ENCODE results near the gene IVD.

Gene IVD

GRCh38 chr15:40445421-40445922 lies 39.9 kb downstream of the IVD start:
- Mint-ChIP-seq H3K9me3 (no peaks in the 10 kb centered on the region), H3K36me3 (ENCODE audit: low read depth) (no peaks in the 10 kb centered on the region), H3K27me3 (ENCODE audit: low read depth) (peaks cover 11% of the 10 kb centered on the region), H3K27ac (peak overlapping the region; percentile 4 to 64 (median 21)), H3K4me1 (peaks cover 35% of the 10 kb centered on the region), H3K4me3 (peak overlapping the region; percentile 57 to 67 (median 63))
- TF ChIP-seq CTCF (IDR thresholded peaks at IDR 0.05; ENCODE audit: unreplicated experiment in 3 of 3), result no peak

- Mint-ChIP-seq H3K36me3 (ENCODE audit: low read depth) (no peaks in the 10 kb centered on the region), H3K4me1 (peaks cover 37% of the 10 kb centered on the region), H3K9me3 (no peaks in the 10 kb centered on the region), H3K27me3 (ENCODE audit: low read depth) (peaks cover 11% of the 10 kb centered on the region), H3K27ac (no peak overlapping the region), H3K4me3 (no peak overlapping the region)
- TF ChIP-seq CTCF (IDR thresholded peaks at IDR 0.05; ENCODE audit: unreplicated experiment in 3 of 3), result no peak
Observed at GRCh38 chr15:40446144-40446543, 40.5 kb downstream of the IVD start.

- Mint-ChIP-seq H3K27me3 (ENCODE audit: low read depth) (no peaks in the 10 kb centered on the region), H3K4me3 (no peak overlapping the region), H3K27ac (no peak overlapping the region), H3K4me1 (peaks cover 30% of the 10 kb centered on the region), H3K36me3 (ENCODE audit: low read depth) (no peaks in the 10 kb centered on the region), H3K9me3 (no peaks in the 10 kb centered on the region)
- no peak for TF ChIP-seq CTCF (IDR thresholded peaks at IDR 0.05; ENCODE audit: unreplicated experiment in 3 of 3)
Observed at GRCh38 chr15:40448354-40448753, 42.8 kb downstream of the IVD start.

GRCh38 chr15:40449275-40449674 lies 43.7 kb downstream of the IVD start:
- no peak for TF ChIP-seq CTCF (IDR thresholded peaks at IDR 0.05; ENCODE audit: unreplicated experiment in 3 of 3)
- Mint-ChIP-seq H3K36me3 (ENCODE audit: low read depth) (no peaks in the 10 kb centered on the region), H3K9me3 (no peaks in the 10 kb centered on the region), H3K4me3 (no peak overlapping the region), H3K27ac (no peak overlapping the region), H3K4me1 (peaks cover 21% of the 10 kb centered on the region), H3K27me3 (ENCODE audit: low read depth) (no peaks in the 10 kb centered on the region)

GRCh38 chr15:40450047-40450446 lies 44.5 kb downstream of the IVD start:
- TF ChIP-seq CTCF (IDR thresholded peaks at IDR 0.05; ENCODE audit: unreplicated experiment in 3 of 3), result no peak
- Mint-ChIP-seq H3K27ac (no peak overlapping the region), H3K36me3 (ENCODE audit: low read depth) (no peaks in the 10 kb centered on the region), H3K4me3 (no peak overlapping the region), H3K4me1 (peaks cover 17% of the 10 kb centered on the region), H3K9me3 (no peaks in the 10 kb centered on the region), H3K27me3 (ENCODE audit: low read depth) (no peaks in the 10 kb centered on the region)

- Mint-ChIP-seq H3K27me3 (ENCODE audit: low read depth) (no peaks in the 10 kb centered on the region), H3K36me3 (ENCODE audit: low read depth) (no peaks in the 10 kb centered on the region), H3K4me1 (peaks cover 24% of the 10 kb centered on the region), H3K9me3 (no peaks in the 10 kb centered on the region), H3K27ac (no peak overlapping the region), H3K4me3 (no peak overlapping the region)
- TF ChIP-seq CTCF (IDR thresholded peaks at IDR 0.05; ENCODE audit: unreplicated experiment in 3 of 3), result no peak
Observed at GRCh38 chr15:40451527-40452158, 46.0 kb downstream of the IVD start.

All from nephron (organoid).